Stimulated activated CD8-positive, alpha-beta memory T cell treated with anti-CD3 and anti-CD28 coated beads, Interleukin-7, amount 100 ng/mL, for 48 hours (primary cell): ENCODE measurements around the gene VGLL2.

Source experiments
- DNase-seq, 2 donors: peaks; one replicate each; pipeline ENCODE4 v3.0.0-alpha.2; 2020; ENCODE audit warnings: low read depth in 1 of 2; ENCODE audit errors: extremely low read depth in 1 of 2

VGLL2 gene

DNA sequence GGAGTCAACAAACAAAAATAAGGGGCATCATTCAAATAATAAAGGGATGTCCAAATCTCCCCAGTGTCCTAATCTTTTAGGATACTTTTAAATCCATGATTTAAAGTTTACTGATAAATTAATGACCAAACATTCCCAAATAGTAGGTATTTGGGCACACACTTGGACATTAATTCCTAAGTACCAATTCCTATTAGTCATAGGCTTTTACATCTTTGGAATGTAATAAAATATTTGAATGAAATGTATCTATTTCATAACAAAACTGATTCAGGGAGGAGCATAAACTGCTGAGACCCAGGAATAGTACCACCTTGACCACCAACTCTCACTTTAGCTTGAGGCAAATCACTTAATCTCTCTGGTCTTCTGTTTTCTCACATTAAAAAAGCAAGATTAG lies 44.3 kb downstream of the VGLL2 start:
- DNase-seq, result no peak

DNA sequence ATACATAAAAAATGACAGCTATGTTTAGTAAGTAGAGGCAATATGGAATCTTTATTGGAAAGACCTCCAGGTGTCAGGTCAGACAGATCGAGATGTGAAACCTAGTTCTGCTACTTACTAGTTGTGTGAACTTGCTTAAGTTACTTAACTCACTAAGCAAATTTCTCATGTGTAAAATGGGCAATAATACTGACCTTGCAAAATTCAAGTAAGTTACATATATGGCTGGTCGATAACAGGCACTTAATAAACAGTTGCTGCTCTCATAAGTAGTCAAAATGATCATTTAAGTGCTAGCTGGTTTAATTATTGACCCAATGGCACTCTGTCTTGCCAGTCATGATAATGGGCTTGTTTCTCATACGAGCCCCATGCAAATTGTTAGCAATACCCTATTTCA lies 46.0 kb downstream of the VGLL2 start:
- no peak for DNase-seq

DNA sequence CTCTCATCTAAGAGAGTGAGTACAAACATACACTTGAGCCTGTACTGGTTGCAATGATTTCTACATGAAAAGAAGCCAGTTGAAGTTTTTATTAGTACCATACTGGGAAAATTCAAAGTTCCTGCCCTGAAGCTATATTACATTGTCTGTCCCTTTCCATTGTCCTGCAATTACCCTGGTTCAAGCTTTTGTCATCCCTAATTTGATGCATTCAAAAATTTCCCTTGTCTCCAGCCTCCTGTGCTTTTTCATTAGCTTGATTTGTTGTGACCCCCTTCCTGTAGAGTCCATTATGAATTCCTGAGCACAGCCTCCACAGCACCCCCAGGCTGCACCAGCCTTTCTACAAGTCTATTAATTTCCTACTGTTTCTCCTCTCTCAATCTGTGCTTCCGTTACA lies 46.4 kb downstream of the VGLL2 start:
- DNase-seq, result no peak

DNA sequence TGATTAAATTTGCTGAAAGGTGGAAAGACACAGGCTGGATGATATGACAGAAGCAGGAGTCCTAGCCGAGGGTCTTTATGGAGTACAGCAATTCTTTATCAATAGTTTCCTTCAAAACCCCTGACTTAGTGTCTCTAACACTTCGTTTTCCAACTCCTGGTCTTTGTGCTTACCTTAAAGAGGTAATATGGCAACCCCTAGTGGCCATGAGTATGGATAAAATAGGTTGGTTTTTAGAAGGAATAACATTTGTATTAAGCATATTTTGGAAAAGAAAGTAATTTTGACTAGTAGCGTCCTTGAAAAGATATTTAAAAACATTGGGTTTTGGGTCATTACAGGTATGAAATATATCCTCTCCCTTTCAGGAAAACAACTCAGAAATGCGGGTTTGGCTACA lies 51.9 kb downstream of the VGLL2 start:
- DNase-seq, result no peak
